HepG2 (cell line): Measurements from ENCODE around the gene PLRG1. TPM values are rescaled to one million over a fixed set of nuclear protein-coding genes. Genes with fewer than 3 reads are reported as not detected.

Experiments
- FOXK1 ChIP-seq: sonication (generic); formaldehyde crosslinking; IDR thresholded peaks from 2 replicates; pipeline ENCODE4 v1.4.0; 2020; ENCODE audit warnings: low read depth, missing genetic modification reagents, borderline replicate concordance
- HIVEP1 ChIP-seq: sonication (generic); formaldehyde crosslinking; IDR thresholded peaks from 2 replicates; pipeline ENCODE4 v1.4.0; 2020; ENCODE audit warnings: mild to moderate bottlenecking, missing genetic modification reagents
- KDM4B ChIP-seq: sonication (generic); formaldehyde crosslinking; IDR thresholded peaks from 2 replicates; pipeline ENCODE4 v1.4.0; 2020; ENCODE audit warnings: missing genetic modification reagents
- MTF2 ChIP-seq: sonication (generic); formaldehyde crosslinking; IDR thresholded peaks from 2 replicates; pipeline ENCODE4 v1.5.0; 2020; ENCODE audit warnings: missing genetic modification reagents, borderline replicate concordance
- RARG ChIP-seq: sonication (generic); formaldehyde crosslinking; IDR thresholded peaks from 2 replicates; pipeline ENCODE4 v1.4.0; 2020; ENCODE audit warnings: low read depth, mild to moderate bottlenecking, missing genetic modification reagents
- REPIN1 ChIP-seq: sonication (generic); formaldehyde crosslinking; IDR thresholded peaks from 2 replicates; pipeline ENCODE4 v1.8.0; 2022; ENCODE audit warnings: missing genetic modification reagents, low read depth, mild to moderate bottlenecking, borderline replicate concordance
- REXO4 ChIP-seq: sonication (generic); formaldehyde crosslinking; IDR thresholded peaks from 2 replicates; pipeline ENCODE4 v1.8.0; 2022; ENCODE audit warnings: missing genetic modification reagents, mild to moderate bottlenecking, borderline replicate concordance
- SAFB2 ChIP-seq: sonication (generic); formaldehyde crosslinking; IDR thresholded peaks from 2 replicates; pipeline ENCODE4 v1.5.1; 2020; ENCODE audit warnings: missing genetic modification reagents, low read depth, mild to moderate bottlenecking, borderline replicate concordance
- SETDB1 ChIP-seq: sonication (generic); formaldehyde crosslinking; IDR thresholded peaks from 2 replicates; pipeline ENCODE4 v1.5.1; 2020; ENCODE audit warnings: missing genetic modification reagents, mild to moderate bottlenecking, borderline replicate concordance
- TOPORS ChIP-seq: sonication (generic); formaldehyde crosslinking; IDR thresholded peaks from 2 replicates; pipeline ENCODE4 v1.8.0; 2023; ENCODE audit warnings: mild to moderate bottlenecking, missing genetic modification reagents
- TRAFD1 ChIP-seq: sonication (generic); formaldehyde crosslinking; IDR thresholded peaks from 2 replicates; pipeline ENCODE4 v1.5.1; 2020; ENCODE audit warnings: missing genetic modification reagents, mild to moderate bottlenecking, borderline replicate concordance
- ZNF30 ChIP-seq: sonication (generic); formaldehyde crosslinking; IDR thresholded peaks from 2 replicates; pipeline ENCODE4 v1.5.0; 2020; ENCODE audit warnings: mild to moderate bottlenecking, missing genetic modification reagents
- ZNF337 ChIP-seq: sonication (generic); formaldehyde crosslinking; IDR thresholded peaks from 2 replicates; pipeline ENCODE4 v1.5.1; 2020; ENCODE audit warnings: missing genetic modification reagents, low read depth, mild to moderate bottlenecking, borderline replicate concordance
- ZNF614 ChIP-seq: IDR thresholded peaks from 2 replicates; pipeline ENCODE4 v1.6.1; 2018; ENCODE audit warnings: missing biosample characterization, missing genetic modification reagents, inconsistent platforms, borderline replicate concordance
- ZNF652 ChIP-seq: IDR thresholded peaks from 2 replicates; pipeline ENCODE4 v1.6.1; 2016; ENCODE audit warnings: low read depth, borderline replicate concordance
- ZSCAN20 ChIP-seq: sonication (generic); formaldehyde crosslinking; IDR thresholded peaks from 2 replicates; pipeline ENCODE4 v1.4.0; 2020; ENCODE audit warnings: missing genetic modification reagents, mild to moderate bottlenecking, borderline replicate concordance
- ZSCAN29 ChIP-seq: sonication (generic); formaldehyde crosslinking; conservative IDR thresholded peaks from 2 replicates; pipeline ENCODE4 v1.4.0; 2020; ENCODE audit warnings: mild to moderate bottlenecking, missing genetic modification reagents
- polyA plus RNA-seq, 8 experiments: library from polyadenylated mRNA; depleted of rRNA in 3 of 8; stranded (reverse) in 7 of 8; unstranded in 1 of 8; fragments of >200 nt; fragmentation: Illumina TruSeq in 4 of 8; extraction: Trizol in 4 of 8; gene quantifications; 2 replicates each; pipeline versions ENCODE4 v1.2.1 to v1.2.3, GENCODE V29; 2011 to 2016; ENCODE audit warnings: low read depth in 4 of 8, missing spikeins in 1 of 8, mixed read lengths in 1 of 8; ENCODE audit not compliant: insufficient read depth in 1 of 8
- total RNA-seq, 5 experiments: library from RNA; depleted of rRNA; stranded (reverse); fragments of >200 nt; fragmentation: Illumina TruSeq; extraction: Trizol; gene quantifications; 2 replicates each; pipeline ENCODE4 v1.2.3, GENCODE V29; 2016; ENCODE audit warnings: low read depth in 1 of 5
- TF ChIP-seq, protein P1 (sequence below): sonication (generic); formaldehyde crosslinking; IDR thresholded peaks from 2 replicates; pipeline ENCODE4 v1.9.0; 2021; ENCODE audit warnings: missing genetic modification reagents, borderline replicate concordance
- TF ChIP-seq, protein P2 (sequence below): sonication (generic); formaldehyde crosslinking; conservative IDR thresholded peaks from 2 replicates; pipeline ENCODE4 v1.4.0; 2020; ENCODE audit warnings: missing genetic modification reagents
- TF ChIP-seq, protein P3 (sequence below): sonication (generic); formaldehyde crosslinking; IDR thresholded peaks from 2 replicates; pipeline ENCODE4 v1.5.0; 2020; ENCODE audit warnings: mild to moderate bottlenecking, missing genetic modification reagents

Gene PLRG1
- total and polyA plus RNA-seq, 2 of the 13 experiments (the other 11 are each of a cell fraction or from before 2014, with no cell fraction given): 77.3 to 110 TPM

DNA sequence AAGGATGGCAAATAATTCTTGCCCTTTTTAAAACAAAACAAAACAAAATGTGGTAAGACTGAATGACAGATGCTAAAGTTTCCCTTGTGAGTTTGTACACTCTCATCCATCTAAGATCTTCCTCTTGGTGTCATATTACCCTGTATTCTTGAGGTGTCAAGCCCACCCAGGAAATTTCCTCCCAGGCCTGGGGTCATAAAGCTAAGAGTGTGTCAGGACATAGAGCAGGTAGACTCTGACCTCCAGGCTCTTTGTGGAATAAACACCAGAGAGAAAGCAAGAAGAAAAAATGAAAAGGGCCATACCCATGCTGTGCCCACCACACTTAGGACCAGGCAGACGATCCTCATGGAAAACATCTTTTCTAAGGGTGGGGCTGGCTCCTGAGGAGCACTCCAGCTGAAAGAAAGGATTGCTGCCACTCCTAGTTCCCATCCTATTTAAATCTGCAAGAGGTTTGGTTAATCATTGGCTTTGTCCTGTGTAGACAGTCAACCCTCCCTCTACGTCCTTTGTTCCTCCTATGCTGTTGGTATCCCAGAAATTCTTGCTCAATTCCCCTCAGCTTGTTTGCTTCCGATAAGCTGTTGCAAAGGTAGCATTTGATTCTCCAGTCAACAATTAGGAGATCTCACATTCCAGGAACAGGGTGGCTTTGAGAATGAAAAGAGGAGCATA is 40.3 kb upstream of the PLRG1 start, which contains the start of gene FGA (continued):
- TF ChIP-seq FOXK1 (CRISPR knock-in tag): peak; percentile 96
- TF ChIP-seq SAFB2 (CRISPR knock-in tag): no peak
- no peak for TF ChIP-seq RARG (CRISPR knock-in tag)
- TF ChIP-seq REPIN1 (CRISPR knock-in tag): no peak; the same call in 1 of the 2 replicates
- TF ChIP-seq ZSCAN29: peak; percentile 94
- TF ChIP-seq, protein P1, sequence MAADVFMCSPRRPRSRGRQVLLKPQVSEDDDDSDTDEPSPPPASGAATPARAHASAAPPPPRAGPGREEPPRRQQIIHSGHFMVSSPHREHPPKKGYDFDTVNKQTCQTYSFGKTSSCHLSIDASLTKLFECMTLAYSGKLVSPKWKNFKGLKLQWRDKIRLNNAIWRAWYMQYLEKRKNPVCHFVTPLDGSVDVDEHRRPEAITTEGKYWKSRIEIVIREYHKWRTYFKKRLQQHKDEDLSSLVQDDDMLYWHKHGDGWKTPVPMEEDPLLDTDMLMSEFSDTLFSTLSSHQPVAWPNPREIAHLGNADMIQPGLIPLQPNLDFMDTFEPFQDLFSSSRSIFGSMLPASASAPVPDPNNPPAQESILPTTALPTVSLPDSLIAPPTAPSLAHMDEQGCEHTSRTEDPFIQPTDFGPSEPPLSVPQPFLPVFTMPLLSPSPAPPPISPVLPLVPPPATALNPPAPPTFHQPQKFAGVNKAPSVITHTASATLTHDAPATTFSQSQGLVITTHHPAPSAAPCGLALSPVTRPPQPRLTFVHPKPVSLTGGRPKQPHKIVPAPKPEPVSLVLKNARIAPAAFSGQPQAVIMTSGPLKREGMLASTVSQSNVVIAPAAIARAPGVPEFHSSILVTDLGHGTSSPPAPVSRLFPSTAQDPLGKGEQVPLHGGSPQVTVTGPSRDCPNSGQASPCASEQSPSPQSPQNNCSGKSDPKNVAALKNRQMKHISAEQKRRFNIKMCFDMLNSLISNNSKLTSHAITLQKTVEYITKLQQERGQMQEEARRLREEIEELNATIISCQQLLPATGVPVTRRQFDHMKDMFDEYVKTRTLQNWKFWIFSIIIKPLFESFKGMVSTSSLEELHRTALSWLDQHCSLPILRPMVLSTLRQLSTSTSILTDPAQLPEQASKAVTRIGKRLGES (CRISPR knock-in tag): no peak
- TF ChIP-seq ZNF614 (CRISPR knock-in tag): peak; percentile 97
- TF ChIP-seq HIVEP1 (CRISPR knock-in tag): peak; percentile 43; the same call in 1 of the 2 replicates
- TF ChIP-seq TOPORS (CRISPR knock-in tag): no peak
- TF ChIP-seq ZSCAN20 (CRISPR knock-in tag): no peak
- TF ChIP-seq, protein P2, sequence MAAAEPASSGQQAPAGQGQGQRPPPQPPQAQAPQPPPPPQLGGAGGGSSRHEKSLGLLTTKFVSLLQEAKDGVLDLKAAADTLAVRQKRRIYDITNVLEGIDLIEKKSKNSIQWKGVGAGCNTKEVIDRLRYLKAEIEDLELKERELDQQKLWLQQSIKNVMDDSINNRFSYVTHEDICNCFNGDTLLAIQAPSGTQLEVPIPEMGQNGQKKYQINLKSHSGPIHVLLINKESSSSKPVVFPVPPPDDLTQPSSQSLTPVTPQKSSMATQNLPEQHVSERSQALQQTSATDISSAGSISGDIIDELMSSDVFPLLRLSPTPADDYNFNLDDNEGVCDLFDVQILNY: no peak
- peak; percentile 94 for TF ChIP-seq KDM4B (CRISPR knock-in tag)
- no peak for TF ChIP-seq ZNF30 (CRISPR knock-in tag)
- TF ChIP-seq TRAFD1 (CRISPR knock-in tag): no peak
- TF ChIP-seq, protein P3, sequence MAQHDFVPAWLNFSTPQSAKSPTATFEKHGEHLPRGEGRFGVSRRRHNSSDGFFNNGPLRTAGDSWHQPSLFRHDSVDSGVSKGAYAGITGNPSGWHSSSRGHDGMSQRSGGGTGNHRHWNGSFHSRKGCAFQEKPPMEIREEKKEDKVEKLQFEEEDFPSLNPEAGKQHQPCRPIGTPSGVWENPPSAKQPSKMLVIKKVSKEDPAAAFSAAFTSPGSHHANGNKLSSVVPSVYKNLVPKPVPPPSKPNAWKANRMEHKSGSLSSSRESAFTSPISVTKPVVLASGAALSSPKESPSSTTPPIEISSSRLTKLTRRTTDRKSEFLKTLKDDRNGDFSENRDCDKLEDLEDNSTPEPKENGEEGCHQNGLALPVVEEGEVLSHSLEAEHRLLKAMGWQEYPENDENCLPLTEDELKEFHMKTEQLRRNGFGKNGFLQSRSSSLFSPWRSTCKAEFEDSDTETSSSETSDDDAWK (CRISPR knock-in tag): no peak
- no peak for TF ChIP-seq REXO4
- TF ChIP-seq MTF2 (CRISPR knock-in tag): no peak
- TF ChIP-seq ZNF337 (CRISPR knock-in tag): no peak
- TF ChIP-seq ZNF652: peak; percentile 65; the same call in 1 of the 2 replicates
- TF ChIP-seq SETDB1 (CRISPR knock-in tag): no peak
